ENCODE data around the gene CDC42.

Gene CDC42

DNA sequence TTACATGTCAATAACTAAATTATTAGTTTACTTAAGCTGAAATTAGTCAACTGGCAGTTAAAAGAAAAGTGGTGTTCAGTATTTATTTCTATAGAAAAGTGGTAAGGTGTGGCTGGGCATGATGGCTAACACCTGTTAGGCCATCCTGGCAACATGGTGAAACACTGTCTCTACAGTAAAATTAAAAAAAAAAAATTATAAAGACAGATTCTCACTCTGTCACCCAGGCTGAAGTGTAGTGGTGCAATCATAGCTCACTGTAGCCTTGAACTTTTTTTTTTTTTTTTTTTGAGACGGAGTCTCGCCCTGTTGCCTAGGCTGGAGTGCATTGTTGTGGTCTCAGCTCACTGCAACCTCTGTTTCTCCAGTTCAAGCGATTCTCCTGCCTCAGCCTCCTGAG, 57.5 kb downstream of the CDC42 start:
- no peak for DNase-seq (ENCODE audit: low read depth)

DNA sequence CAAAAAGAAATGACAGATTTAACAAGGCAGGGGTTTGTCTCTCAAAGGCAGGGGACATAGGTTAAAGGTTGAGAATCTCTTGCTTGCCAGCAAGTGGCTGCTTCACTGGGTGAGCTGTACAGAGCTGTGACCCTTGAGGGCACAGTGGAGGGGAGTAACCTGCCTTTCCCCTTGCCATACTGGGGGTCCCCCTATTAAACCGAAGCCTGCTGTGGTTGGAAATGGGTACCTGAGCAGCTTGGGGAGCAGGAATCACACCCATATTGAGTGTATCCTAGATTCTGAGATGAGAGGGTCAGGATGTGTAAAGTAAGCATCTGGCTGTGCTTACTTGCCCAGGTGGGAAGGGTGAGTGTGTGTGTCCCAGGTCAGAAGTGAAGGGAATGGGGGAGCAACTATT, 58.6 kb downstream of the CDC42 start:
- DNase-seq (ENCODE audit: low read depth): no peak

DNA sequence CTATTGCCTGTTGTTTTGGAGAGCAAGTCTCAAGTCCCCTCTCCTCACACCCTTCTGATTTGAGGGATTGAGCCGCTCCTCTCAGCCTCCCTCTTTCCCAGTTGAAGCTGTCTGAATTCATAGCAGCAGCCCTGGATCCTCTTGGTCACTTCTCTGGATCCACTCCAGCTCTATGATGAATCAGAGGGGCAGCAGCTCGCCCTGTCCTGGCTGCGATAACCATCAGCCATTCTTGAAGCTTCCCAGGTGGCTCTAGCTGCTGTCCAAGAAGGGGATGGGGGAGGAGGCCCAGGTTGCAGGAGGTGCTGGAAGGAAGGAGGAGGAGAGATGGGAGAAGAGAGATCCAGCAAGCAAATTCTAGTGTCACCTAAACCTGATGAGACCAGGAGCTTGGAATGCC, 59.1 kb downstream of the CDC42 start:
- DNase-seq (ENCODE audit: low read depth): peak; percentile 38

DNA sequence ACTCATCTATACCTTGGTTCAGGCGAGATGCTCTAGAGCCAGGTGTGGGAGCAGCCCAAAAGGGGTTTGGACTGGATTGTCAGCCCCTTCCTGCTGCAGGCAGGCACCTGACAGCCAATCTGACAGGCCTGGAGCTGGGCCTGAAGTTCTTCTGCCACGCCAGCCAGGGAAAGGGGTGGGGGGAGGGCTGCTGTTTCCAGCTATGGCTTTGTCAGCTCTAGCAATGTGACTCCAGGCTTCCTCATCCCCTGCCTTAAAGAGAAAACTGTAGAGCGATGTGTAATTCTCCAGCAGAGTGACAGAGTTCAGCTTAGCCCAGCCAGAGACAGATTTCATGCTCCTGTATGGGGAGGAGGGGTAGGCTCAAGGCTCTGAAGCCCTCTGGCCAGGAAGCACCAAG, 60.0 kb downstream of the CDC42 start:
- DNase-seq (ENCODE audit: low read depth): no peak

DNA sequence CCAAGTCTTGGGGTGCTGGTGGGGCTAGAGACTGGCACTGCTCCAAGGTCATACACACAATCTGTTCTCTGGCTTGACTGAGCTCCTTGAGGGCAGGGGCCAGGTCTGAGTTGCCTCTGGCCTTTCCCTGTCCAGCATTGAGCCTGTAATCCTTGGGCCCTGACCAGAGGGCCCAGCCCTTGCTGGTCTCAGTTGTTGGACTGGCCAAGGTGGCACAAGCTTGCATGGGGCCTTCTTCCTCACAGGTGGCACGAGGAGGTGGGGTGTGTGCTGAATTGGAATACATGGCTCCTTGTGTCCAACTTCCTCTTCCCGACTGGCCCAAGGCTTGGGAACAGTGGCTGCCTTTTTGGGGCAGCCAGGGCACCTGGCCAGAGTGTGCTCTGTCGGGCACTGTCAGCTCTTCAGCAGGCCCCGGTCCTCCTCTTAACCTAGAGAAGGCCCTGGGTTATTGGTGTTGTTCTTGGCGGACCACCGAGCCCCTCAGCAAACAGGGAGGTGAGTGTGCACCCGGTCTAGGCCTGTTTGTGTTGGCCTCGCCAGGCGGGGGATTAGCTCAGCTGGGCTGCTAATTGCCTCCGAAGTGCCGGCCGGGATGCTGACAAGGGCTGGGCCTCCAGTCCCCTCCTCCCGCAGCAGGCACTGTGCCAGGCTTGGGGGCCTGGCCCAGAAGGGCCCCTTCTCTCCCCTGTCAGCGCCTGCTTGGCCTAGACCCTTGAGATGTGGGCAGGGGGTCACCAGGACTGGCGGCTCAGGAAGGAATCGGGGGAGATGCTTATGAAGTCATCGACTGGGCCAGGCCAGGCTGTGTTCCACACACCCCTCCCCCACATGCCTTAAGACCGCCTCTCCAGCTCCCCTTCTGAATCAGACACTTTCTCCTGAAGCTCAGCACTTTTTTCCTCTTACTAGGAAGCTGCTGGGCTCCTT, 61.8 kb downstream of the CDC42 start:
- peak; percentile 34 for DNase-seq (ENCODE audit: low read depth)

DNA sequence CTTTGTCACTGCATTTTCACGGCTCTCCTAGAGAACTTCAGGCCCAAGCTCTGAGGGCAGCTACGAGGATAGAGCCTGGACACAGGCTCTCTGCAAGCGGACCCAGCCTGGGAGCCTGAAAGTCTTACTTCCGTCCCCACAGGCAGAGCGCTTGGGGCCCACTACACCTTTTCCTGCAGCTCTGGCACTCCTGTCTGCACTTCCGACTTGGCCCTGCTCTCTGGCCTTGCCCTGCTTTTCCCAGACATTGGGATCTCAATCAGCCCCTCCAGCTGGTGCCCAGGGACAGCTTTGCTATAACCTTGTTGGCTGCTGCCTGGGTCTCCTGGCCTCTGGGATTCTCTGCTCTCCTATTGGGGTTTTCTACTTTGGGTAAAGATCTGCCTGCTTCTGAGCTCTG, 62.8 kb downstream of the CDC42 start:
- no peak for DNase-seq (ENCODE audit: low read depth)

DNA sequence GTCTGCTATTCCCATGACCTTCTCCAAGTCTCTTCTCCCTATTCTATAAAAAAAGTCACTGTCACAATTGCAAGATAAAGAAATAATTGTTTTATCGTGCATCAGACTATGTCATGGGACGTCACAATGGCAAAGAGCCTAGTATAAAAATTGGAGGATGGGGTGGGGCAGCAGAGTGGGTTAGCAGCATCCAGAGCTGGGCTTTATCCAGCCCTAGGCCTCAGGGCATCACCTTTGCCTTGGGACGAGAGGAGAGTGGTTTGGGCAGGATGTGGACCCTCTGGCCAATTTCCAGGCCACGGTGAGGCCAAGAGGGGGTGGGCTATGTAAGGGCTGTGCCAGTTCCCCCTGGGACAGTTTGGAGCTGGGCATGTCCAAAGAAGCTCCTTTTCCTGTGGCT, 64.7 kb downstream of the CDC42 start:
- DNase-seq (ENCODE audit: low read depth): no peak

DNA sequence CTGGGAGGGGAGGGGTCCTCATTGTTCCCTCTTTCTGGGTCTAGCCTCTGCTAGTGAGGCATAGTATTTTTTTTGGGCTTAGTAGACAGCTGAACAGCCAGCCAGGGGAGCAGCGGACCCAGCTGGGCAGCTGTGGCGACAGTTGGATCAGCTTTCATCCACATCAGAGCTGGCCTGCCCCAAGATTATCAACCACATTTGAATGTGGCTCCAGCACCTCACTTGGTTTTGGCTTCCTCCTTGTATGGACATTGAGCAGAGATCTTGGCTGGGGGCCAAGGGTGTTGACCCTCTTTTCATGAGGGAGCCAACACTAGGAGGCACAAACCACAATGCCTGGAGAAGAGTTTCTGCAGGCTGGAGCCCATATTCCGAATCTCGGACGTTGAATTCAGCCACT, 65.3 kb downstream of the CDC42 start:
- no peak for DNase-seq (ENCODE audit: low read depth)

DNA sequence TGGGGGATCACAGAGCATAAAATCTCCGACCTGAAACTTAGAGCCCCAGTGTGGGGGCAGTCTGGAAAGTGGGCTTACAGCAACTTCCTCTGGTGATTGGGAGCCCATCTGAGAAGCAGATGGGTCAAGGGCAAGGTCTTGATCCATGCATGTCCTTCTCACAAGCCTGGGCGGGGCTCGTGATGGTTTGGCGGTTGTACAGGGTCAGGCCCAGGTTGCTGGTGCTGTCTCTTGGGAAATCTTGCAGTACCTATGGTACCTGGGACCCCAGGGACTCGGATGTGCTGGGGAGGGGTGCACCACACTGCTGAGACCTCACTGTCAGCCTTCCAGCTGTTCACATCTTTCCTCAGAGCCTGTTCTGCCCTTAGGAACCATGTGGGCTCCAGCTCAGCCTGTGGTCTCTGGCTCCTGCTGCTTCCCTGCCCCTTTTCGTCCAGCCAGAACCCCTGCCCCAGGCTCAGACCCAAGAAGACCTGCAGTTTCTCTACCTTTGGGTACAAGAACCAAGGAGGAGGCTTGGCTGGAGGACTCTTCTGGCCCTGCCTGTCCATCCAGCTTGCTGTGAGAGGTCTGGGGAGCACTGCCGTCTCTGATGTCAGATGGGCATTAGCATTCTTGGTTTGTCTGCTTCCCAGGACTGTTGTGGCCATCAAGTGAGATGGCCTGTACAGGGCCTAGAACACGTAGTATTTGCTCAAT, 65.9 kb downstream of the CDC42 start:
- DNase-seq (ENCODE audit: low read depth): no peak

DNA sequence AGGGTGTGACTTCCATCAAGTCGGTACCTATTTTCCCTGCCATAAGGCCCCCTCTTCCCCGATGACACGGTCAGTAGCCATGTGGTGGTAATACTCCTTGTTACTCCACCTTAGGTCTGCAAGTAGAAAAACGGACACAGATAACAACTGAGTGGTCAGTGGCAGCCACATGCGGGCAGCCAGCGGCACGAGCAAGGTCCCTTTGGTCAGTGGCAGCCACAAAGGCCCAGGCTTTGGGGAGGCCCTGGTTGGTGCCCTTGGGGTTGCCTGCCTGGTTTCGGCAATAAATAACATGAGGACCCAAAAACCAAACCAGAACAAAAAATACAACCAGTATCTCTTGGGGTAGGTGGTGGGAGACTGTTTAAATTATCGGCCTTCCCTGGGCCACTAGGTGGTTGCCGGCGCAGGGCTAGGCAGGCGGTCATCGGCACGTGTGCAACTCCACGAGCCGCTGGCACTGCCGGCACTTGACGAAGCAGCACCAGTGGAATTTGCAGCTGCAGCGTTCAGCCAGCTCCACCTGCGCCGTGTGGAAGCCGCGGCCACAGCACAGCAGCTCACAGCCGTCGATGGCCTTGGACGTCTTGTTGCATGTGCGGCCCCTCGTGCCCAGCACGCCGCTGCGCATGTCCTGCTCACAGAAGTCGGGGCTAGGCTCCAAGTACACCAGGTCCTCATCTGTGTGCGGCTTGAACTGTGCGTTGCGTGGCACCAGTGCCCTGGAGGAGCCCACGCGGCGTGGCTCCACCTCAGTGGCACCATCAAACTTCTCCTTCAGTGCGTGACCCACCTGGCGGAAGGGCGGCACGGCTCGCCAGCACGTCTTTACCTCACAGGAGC, 67.3 kb downstream of the CDC42 start:
- DNase-seq (ENCODE audit: low read depth): no peak

DNA sequence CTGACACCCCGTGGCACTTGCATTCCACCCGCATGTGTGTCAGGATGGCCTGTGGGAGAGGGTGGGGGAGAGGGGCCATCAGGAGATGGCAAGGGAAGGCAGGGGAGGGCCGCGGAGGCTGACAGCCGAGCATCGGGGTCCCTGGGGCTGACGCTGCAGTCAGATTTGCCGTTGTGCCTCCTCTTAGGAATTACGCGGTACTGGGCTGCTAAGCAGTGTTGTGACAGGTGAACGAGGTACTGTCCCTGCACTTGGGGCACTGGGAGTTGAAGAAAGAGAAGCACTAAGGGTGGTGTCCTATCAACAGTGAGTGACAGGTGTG, 67.9 kb downstream of the CDC42 start:
- no peak for DNase-seq (ENCODE audit: low read depth)

DNA sequence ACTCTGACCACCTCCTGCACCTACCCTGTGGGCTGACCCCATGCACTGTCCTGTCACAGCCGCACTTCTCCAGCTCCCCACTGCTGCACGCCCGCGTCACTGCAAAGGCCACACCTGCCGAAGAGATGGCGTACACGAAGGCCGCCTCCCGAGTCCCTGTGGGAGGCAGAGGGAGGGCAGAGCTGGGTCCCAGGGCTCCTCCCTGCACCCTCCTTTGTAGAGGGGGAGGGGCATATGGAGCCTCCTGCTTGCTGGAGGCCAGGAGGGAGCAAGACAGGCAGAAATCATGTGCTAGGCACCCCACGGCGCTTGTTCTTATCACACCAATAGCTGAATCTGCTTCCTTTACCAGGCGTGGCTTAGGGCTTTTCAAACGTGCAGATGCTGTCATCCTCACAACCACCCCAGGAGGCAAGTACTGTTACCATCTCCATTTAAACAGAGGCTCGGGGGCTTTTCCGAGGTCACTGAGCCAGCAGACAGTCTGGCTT, 69.0 kb downstream of the CDC42 start:
- DNase-seq (ENCODE audit: low read depth): no peak

DNA sequence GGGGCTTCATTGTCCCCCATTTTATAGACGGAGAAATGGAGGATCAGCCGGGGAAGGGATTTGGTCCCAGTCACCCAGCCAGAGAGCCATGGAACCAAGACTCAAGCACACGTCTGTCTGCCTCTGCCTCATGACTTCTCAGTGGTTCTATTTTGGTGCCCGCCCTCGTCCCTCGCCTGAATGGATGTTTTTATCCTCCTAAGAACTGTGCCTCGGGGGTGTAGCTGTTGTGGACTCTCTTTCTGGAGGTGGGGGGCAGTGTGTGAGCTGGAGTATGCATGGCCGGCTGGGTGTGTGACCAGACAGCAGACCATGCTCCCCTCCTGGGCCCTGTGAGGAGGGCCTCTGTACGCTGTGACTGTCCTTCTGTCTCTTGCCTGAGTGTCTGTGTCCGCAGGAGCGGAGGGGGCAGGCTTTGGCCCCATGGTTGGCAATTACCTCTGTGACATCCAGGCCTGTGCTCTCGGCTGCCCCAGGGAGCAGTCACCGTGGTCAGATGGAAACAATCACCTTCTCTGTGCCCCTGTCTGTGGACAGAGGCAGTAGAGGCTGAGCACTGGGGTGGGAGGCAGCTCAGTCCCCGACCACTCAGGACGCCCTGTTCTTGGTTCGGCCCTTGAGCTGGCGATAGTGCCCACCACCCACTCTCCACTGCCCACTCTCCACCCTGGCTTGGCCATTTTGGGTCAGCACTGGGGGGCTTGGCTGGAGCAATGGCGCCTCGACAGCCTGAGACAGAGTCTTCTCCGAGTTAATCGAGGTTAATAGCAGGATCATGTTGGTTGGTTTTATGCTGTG, 70.0 kb downstream of the CDC42 start:
- no peak for DNase-seq (ENCODE audit: low read depth)

DNA sequence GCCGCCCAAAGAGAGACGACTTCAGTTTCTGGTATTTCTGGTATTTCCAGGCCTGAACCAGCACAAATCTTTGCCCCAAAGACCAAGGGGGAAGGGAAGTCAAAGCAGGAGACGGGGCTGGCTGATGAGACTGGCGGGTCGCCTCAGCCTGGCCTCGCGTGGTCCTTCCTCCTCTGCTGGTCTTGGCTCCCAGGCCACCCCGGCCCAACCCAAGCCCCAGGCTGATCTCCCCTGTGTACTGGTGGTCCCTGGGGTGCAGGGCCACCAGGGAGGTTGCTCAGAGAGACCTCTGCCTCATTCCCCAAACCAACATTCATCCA, 70.5 kb downstream of the CDC42 start:
- no peak for DNase-seq (ENCODE audit: low read depth)

DNA sequence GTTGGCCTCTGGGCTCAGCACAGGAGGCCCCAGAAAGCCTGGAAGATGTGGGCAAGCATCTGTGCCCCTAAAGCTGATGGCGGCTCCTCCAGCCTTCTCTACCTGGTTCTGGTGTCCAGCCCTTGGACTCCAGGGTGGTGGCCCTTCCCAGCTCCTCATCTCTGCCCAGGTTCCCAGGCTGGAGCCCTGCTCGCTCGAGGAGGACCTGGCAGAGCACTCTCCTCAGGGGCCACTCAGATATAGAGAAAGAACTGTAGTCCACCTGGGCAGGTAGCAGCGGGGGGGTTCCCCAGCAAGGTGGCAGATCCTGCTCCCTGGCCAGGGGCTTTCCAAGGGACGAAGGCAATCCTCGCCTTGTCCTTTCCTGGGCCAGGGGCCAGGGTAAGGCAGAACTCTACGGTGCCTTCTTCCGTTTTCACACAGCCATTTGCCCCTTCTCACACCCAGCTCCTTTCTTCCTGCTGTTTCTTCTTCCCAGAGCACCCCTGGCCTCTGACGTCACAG, 71.4 kb downstream of the CDC42 start:
- DNase-seq (ENCODE audit: low read depth): no peak

DNA sequence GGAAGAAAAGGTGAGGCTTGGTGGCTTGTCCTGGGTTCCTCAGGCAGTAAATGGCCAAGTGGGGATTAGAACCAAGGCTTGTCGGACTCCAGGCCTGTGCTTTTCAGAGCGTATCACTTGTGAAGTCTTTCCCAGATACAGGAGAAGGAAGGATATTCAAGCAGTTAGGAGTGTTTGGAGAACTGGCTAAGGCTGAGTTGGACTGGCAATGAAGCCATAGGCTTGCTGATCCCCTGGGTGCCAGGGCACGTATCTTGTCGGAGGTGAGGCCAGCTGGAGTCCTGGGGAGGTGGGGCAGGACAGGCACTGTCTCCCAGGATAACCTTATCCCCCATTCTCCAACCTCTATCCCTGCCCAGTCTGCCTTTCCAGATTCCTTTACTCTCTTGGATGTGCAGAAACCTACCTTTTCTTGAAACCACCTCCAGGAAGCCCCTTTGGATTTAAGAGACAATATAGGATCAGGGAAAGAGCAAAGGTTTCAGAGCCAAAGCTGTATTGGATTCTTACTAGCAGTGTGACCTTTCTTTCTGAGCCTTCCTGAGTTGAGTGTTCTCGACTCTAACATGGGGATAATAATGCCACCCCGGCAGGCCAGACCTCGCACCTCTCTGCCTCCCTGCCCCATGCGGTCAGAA, 72.2 kb downstream of the CDC42 start:
- DNase-seq (ENCODE audit: low read depth): no peak

DNA sequence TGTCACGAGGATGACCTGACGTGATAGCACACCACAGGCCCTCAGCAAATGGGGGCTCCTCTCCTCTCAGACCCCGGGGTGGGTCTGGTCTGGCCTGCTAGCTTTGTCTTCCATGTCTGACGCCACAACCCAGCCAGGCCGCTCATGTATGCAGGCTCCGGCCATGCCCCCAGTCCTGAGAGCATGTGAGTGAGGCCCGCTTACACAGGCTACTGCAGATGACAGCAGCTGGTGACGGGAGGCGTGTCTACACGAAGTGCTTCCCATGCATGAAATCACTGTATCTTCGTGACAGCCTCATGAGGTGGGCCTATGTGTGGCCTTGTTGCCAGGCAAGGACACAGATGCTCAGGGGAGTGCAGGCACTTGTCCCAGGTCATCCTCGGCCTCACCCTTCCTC, 74.0 kb downstream of the CDC42 start:
- no peak for DNase-seq (ENCODE audit: low read depth)

DNA sequence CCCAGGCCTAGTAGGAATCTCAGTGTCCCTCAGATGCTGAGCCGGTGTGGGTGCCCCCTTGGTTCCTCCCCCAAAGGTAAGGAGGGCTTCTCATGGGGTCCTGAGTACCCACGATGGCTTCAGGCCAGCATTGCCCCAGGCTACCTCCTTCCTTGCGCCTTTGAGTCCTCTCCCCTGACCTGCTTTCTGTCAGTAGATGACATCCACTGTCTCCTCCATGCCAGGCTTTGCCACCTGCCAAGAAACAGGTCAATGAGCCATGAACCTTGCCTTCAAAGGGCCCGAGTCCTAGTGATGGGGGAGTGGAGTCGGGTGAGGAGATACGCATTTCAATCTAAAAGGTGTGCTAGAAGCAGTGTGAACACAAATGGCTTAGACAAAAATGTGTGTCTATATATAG, 74.7 kb downstream of the CDC42 start:
- DNase-seq (ENCODE audit: low read depth): no peak

DNA sequence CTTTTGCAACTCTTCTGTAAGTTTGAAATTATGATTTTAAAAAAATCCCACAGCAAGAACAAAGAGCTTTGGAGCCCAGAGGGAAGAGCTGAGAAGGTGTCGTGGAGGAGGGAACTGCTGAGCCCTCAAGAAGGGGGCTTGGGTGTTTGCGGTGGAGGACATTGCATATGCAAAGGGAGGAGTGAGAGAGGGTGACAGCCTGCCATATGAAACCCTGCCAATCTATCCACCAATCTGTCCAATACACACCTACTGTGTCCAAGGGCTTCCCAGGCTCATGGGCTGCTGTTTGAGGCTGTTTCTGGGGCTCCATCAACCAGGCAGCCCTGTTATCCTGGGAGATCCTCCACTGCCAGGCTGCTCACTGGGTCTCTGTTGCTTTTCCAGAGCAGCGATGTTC, 75.2 kb downstream of the CDC42 start:
- no peak for DNase-seq (ENCODE audit: low read depth)

DNA sequence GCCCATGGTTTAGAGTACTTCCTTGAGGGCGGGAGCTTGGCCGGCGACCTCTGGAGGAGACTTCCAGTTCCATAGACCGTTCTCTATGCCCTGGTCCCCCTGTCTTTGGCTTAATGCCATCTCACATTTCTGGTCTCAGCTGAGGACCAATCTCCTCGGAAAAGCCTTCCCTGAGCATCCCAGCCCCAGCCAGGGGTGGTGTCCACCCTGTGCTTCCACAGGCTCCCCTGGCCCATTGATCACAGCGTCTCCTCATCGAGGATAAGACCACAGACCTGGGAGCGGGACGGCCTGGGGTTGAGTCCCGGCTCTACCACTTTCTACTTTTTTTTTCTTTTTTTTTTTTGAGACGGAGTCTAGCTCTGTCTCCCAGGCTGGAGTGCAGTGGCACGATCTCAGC, 75.9 kb downstream of the CDC42 start:
- DNase-seq (ENCODE audit: low read depth): no peak

DNA sequence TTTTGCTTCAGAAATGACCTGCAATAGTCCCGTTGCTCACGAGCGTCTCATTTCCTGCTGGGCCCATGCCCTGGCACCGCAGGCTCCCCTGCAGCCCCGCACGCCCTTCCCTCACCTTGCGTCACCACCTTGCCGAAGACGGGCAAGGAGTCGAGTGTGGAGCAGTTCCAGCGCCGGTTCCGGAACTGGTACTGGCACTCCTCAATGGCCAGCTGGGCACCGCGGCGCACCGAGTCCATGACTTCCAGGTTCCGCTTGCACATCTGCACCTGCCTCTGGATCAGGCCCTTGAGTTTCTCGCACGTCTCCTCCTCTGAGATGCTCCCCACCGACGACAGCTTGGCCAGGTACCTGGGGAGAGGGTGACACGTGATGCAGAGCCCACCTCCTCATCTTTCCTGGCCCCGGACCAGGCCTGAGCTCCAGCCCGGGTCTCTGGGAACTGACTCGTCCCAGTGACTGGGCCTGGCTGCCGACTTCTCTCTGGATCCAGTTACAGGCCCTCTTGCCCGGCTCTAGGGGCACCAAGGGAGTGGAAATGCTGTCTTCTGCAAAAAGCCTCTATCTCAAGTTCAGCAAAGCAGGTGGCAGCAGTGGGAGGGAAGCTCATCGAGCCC, 77.1 kb downstream of the CDC42 start:
- DNase-seq (ENCODE audit: low read depth): no peak
